ENCODE results near the gene PSMC3.

The PSMC3 gene

DNA sequence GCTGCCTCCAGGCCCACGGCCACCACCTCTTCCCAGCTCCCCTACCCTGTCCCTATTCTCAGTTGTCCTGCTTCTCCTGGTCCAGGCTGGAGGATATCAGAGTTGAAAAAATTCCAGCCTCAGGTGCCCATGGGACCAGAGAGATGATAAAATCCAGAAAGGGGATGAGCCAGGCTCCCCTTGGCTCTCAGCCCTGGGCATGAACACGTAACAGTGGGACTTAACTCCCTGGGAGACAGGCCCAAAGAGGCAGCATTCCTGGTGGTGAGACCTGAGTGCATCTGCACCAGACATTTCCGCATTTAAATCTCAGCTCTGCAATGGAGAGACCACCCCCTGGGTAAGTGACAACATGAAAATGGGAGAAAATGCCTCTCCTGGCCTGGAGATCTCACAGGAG is 28.2 kb downstream of the PSMC3 start:
- Histone ChIP-seq H3K9ac (ENCODE audit: low read depth, low read length) (no peak overlapping the region), H3K27me3 (ENCODE audit: insufficient read depth, low read length) (no peaks in the 10 kb centered on the region), H3K4me1 (ENCODE audit: insufficient read depth, low read length) (peaks cover 17% of the 10 kb centered on the region; the same call in 1 of the 2 replicates), H3K4me3 (ENCODE audit: low read length) (no peak overlapping the region), H3K27ac (ENCODE audit: low read length) (no peak overlapping the region), H3K9me3 (ENCODE audit: insufficient read depth, low read depth, low read length) (no peaks in the 10 kb centered on the region), H3K36me3 (ENCODE audit: insufficient read depth, low read depth, low read length) (no peaks in the 10 kb centered on the region)

DNA sequence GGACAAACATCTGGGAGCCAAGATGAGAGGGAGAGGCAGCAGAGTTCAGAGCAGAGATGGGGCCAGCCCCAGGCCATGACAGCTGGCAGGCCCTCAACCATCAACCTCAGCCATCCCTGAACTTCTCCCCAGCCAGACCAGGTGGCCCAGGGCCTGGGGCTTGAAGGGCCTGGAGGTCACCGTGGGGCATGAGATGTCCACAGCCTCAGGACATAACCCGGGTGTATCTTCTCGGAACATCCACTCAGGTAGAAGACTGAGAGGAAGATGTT is 30.3 kb downstream of the PSMC3 start:
- Histone ChIP-seq H3K9ac (ENCODE audit: low read depth, low read length) (no peak overlapping the region), H3K27ac (ENCODE audit: low read length) (no peak overlapping the region), H3K4me1 (ENCODE audit: insufficient read depth, low read length) (peaks cover 9% of the 10 kb centered on the region; the same call in 1 of the 2 replicates), H3K27me3 (ENCODE audit: insufficient read depth, low read length) (no peaks in the 10 kb centered on the region), H3K36me3 (ENCODE audit: insufficient read depth, low read depth, low read length) (no peaks in the 10 kb centered on the region), H3K9me3 (ENCODE audit: insufficient read depth, low read depth, low read length) (no peaks in the 10 kb centered on the region), H3K4me3 (ENCODE audit: low read length) (no peak overlapping the region)

DNA sequence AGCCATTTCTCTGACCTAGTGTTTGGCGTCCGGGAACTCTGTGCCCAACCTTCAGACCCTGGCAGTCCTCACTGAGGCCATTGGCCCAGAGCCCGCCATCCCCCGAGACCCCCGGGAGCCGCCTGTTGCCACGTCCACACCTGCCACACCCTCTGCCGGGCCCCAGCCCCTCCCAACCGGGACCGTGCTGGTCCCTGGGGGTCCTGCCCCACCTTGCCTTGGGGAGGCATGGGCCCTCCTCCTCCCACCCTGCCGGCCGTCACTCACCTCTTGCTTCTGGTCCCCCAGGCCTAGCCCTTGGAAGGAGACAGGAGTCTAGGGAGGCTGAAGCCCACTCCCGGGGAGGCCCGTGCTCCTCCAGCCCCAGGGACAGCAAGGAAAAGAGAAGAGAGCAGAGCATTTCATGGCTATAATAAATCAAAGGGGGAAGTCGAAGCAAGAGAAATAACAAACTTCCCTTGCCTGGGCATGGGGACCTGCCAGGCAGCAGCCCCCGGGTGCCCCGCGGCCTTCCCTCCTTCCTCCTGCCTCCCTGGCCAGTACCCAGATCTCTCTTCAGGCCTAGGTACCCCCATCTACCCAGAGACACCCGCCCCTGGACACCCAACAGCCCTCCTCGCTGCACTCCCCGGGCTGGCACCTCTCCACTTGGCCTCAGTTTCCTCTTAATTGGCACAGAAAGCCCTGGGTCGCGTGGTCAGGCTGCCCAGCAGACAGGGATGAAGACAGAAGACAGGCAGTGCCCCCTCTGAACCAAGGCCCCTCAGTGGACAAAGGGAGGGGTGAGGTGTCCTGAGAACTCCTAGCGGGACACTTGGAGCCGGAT is 30.8 kb downstream of the PSMC3 start:
- H3K4me1 ChIP-seq (ENCODE audit: insufficient read depth, low read length) = peaks cover 7% of the 10 kb centered on the region; the same call in 1 of the 2 replicates
- H3K9ac ChIP-seq (ENCODE audit: low read depth, low read length) = no peak overlapping the region
- H3K9me3 ChIP-seq (ENCODE audit: insufficient read depth, low read depth, low read length) = no peaks in the 10 kb centered on the region

DNA sequence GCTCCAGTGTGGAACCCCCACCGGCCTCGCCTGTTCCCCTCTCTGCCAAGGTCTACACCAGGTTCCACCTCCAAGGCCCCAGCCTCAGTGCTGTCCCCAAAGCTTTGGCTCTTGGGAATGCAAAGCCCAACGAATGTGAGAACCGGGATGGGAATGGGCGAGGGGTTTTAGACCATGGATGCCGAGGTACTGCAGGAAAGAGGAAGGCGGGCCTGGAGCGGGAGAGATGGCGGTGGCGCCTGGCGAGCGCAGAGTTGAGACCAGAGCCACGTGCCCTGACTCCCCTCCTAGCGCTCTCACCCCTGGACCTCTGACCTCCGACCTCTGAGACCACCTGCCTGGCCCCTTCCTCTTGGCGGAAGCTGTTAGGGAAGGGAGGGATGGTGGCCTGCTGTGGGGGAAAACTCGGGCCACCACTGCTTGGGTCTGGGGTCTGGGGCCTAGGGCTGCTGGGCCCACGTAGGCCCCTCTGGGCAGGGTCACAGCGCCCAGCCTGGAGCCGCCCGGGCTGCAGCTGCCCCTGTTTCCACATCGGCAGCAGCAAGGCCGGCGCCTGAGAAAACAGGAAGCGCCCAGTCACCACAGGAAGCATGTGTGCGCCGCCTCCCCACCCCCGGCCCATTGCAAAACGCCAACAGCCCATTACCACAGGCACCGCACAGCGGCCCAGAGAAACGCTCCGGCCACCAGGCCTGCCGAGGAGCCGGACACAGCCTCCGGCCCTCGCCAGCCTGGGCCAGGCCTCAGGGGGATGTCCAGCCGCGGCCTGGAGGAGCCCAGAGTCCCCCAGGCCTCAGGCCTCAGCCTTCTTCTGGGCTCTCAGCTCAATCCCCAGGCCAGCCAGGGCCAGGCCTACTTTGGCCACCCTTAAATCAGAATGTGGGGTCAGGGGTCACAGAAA is 31.7 kb downstream of the PSMC3 start:
- Histone ChIP-seq H3K9me3 (ENCODE audit: insufficient read depth, low read depth, low read length) (no peaks in the 10 kb centered on the region), H3K27me3 (ENCODE audit: insufficient read depth, low read length) (no peaks in the 10 kb centered on the region), H3K27ac (ENCODE audit: low read length) (no peak overlapping the region), H3K9ac (ENCODE audit: low read depth, low read length) (no peak overlapping the region), H3K4me3 (ENCODE audit: low read length) (no peak overlapping the region), H3K4me1 (ENCODE audit: insufficient read depth, low read length) (peaks cover 7% of the 10 kb centered on the region; the same call in 1 of the 2 replicates), H3K36me3 (ENCODE audit: insufficient read depth, low read depth, low read length) (no peaks in the 10 kb centered on the region)

More for the DNA sequence above, 30.8 kb downstream of the PSMC3 start:
- H3K36me3 ChIP-seq (ENCODE audit: insufficient read depth, low read depth, low read length) = no peaks in the 10 kb centered on the region
- H3K27ac ChIP-seq (ENCODE audit: low read length) = no peak overlapping the region
- no peaks in the 10 kb centered on the region for H3K27me3 ChIP-seq (ENCODE audit: insufficient read depth, low read length)
- H3K4me3 ChIP-seq (ENCODE audit: low read length) = no peak overlapping the region

- no peak overlapping the region for H3K9ac ChIP-seq (ENCODE audit: low read depth, low read length)
- peaks cover 7% of the 10 kb centered on the region; the same call in 1 of the 2 replicates for H3K4me1 ChIP-seq (ENCODE audit: insufficient read depth, low read length)
- no peaks in the 10 kb centered on the region for H3K36me3 ChIP-seq (ENCODE audit: insufficient read depth, low read depth, low read length)
- no peak overlapping the region for H3K27ac ChIP-seq (ENCODE audit: low read length)
- no peaks in the 10 kb centered on the region for H3K27me3 ChIP-seq (ENCODE audit: insufficient read depth, low read length)
- no peaks in the 10 kb centered on the region for H3K9me3 ChIP-seq (ENCODE audit: insufficient read depth, low read depth, low read length)
- H3K4me3 ChIP-seq (ENCODE audit: low read length) = no peak overlapping the region
These were observed 32.3 kb downstream of the PSMC3 start for GRCh38 chr11:47394050-47394321.

DNA sequence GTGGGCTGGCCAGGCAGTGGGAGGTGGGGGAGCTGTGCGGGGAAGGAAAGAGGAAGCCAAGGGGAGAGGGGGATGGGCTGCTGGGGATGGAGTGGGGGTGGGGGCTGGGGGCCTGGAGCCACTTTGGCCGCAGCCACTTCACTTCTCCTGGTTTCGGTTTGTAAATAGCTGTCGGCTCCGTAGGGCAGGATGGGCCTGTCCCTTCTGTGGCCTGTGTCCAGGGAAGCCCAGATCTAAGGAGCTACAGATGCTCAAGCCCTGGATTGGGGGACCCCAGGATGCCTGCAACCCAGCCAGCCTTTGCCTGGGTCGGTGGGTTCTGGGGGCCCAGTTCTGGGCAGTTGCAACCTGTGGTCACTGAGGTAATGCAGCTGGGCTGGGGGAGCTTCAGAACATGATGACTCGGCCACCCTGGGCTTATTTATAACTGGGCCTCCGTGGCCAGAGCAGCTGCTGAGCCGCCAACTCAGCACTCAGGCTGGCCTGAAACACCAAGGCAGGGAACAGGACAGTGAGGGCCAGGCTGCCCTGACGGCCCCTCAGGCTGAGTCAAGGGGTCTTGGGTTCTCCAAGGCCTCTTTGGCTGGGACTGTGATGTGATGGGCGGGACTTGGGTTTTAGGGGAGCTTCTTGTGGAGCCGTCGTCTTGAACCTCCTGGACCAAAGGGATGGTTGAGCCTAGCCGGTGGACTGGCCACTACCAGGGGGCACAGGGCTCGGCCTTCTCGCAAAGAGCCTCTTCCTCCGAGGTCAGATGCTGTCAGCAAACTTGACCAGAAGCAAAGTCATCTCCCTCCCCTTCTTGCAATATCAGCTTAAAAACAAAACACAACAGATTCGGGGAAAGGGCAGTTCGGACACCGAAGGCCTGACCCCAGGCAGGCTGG is 32.8 kb downstream of the PSMC3 start:
- Histone ChIP-seq H3K9me3 (ENCODE audit: insufficient read depth, low read depth, low read length) (no peaks in the 10 kb centered on the region), H3K27me3 (ENCODE audit: insufficient read depth, low read length) (no peaks in the 10 kb centered on the region), H3K27ac (ENCODE audit: low read length) (no peak overlapping the region), H3K36me3 (ENCODE audit: insufficient read depth, low read depth, low read length) (no peaks in the 10 kb centered on the region), H3K4me1 (ENCODE audit: insufficient read depth, low read length) (peaks cover 6% of the 10 kb centered on the region; the same call in 1 of the 2 replicates), H3K9ac (ENCODE audit: low read depth, low read length) (no peak overlapping the region), H3K4me3 (ENCODE audit: low read length) (no peak overlapping the region)

- Histone ChIP-seq H3K27me3 (ENCODE audit: insufficient read depth, low read length) (no peaks in the 10 kb centered on the region), H3K9me3 (ENCODE audit: insufficient read depth, low read depth, low read length) (no peaks in the 10 kb centered on the region), H3K4me1 (ENCODE audit: insufficient read depth, low read length) (no peaks in the 10 kb centered on the region), H3K4me3 (ENCODE audit: low read length) (no peak overlapping the region), H3K27ac (ENCODE audit: low read length) (no peak overlapping the region), H3K9ac (ENCODE audit: low read depth, low read length) (no peak overlapping the region), H3K36me3 (ENCODE audit: insufficient read depth, low read depth, low read length) (no peaks in the 10 kb centered on the region)
These were observed 33.6 kb downstream of the PSMC3 start for GRCh38 chr11:47392546-47393162.

DNA sequence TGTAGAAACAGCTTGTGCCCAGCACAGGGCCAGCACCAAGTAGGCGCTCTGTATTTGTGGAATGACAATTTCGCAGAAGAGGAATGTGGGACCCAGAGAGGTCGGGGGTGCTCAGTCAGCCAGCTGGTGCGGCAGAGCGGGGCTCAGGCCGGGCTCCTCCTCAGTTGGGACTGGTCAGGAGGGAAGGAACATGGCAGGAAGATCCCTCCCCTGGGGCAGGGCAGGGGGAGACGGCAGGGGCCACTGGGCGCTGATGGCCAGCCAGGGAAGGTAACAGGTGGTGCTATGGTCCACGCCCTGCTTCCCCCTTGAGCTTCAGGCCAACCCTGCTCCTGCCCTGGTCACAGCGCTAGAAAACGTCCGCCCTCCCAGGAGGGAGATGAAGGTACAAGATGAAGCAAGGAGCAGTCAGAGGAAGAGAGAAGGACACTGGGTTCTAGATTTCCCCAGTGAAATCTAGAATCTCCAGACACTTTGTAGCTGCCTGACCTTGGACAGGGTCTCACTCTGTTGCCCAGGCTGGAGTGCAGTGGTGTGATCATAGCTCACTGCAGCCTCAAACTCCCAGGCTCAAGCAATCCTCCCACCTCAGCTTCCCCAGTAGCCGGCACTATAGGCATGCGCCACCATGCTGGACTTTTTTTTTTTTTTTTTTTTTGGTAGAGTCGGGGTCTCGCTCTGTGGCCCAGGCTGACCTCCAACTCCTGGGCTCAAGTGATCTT is 34.4 kb downstream of the PSMC3 start:
- Histone ChIP-seq H3K4me1 (ENCODE audit: insufficient read depth, low read length) (no peaks in the 10 kb centered on the region), H3K9ac (ENCODE audit: low read depth, low read length) (no peak overlapping the region), H3K27ac (ENCODE audit: low read length) (no peak overlapping the region), H3K36me3 (ENCODE audit: insufficient read depth, low read depth, low read length) (no peaks in the 10 kb centered on the region), H3K9me3 (ENCODE audit: insufficient read depth, low read depth, low read length) (no peaks in the 10 kb centered on the region), H3K4me3 (ENCODE audit: low read length) (no peak overlapping the region), H3K27me3 (ENCODE audit: insufficient read depth, low read length) (no peaks in the 10 kb centered on the region)

GRCh38 chr11:47391077-47391583 is 35.1 kb downstream of the PSMC3 start:
- no peak overlapping the region for H3K27ac ChIP-seq (ENCODE audit: low read length)
- H3K9me3 ChIP-seq (ENCODE audit: insufficient read depth, low read depth, low read length) = no peaks in the 10 kb centered on the region
- H3K27me3 ChIP-seq (ENCODE audit: insufficient read depth, low read length) = no peaks in the 10 kb centered on the region
- no peak overlapping the region for H3K4me3 ChIP-seq (ENCODE audit: low read length)
- no peaks in the 10 kb centered on the region for H3K36me3 ChIP-seq (ENCODE audit: insufficient read depth, low read depth, low read length)
- H3K9ac ChIP-seq (ENCODE audit: low read depth, low read length) = no peak overlapping the region; the same call in 1 of the 2 replicates
- no peaks in the 10 kb centered on the region for H3K4me1 ChIP-seq (ENCODE audit: insufficient read depth, low read length)

- Histone ChIP-seq H3K4me3 (ENCODE audit: low read length) (no peak overlapping the region), H3K27ac (ENCODE audit: low read length) (no peak overlapping the region), H3K27me3 (ENCODE audit: insufficient read depth, low read length) (no peaks in the 10 kb centered on the region), H3K36me3 (ENCODE audit: insufficient read depth, low read depth, low read length) (no peaks in the 10 kb centered on the region), H3K9ac (ENCODE audit: low read depth, low read length) (no peak overlapping the region), H3K4me1 (ENCODE audit: insufficient read depth, low read length) (no peaks in the 10 kb centered on the region), H3K9me3 (ENCODE audit: insufficient read depth, low read depth, low read length) (no peaks in the 10 kb centered on the region)
These were observed 35.8 kb downstream of the PSMC3 start for GRCh38 chr11:47390422-47390760.
